Hepatocyte (in vitro differentiated cells): Measurements from ENCODE around the gene ATXN1. TPM values are rescaled to one million over a fixed set of nuclear protein-coding genes. Genes with fewer than 3 reads are reported as not detected.

Source experiments
- DNase-seq: peaks from one replicate; pipeline ENCODE4 v3.0.0-alpha.2; 2016; ENCODE audit warnings: low spot score
- H2AFZ ChIP-seq: fragments of 200-600 bp; sonication (generic); 2 replicates; pipeline ENCODE4 v1.6.0; 2016; ENCODE audit warnings: antibody characterized with exemption, mild to moderate bottlenecking
- H3K27ac ChIP-seq: fragments of 200-600 bp; sonication (generic); 2 replicates; pipeline ENCODE4 v1.5.1; 2016; ENCODE audit warnings: mild to moderate bottlenecking
- H3K27me3 ChIP-seq: fragments of 200-600 bp; sonication (generic); 2 replicates; pipeline ENCODE4 v1.6.1; 2016
- H3K36me3 ChIP-seq: fragments of 200-600 bp; sonication (generic); replicated peaks from 2 replicates; pipeline ENCODE4 v1.5.1; 2016; ENCODE audit warnings: low read depth; ENCODE audit not compliant: insufficient read depth
- H3K4me1 ChIP-seq: fragments of 200-600 bp; sonication (generic); 2 replicates; pipeline ENCODE4 v1.5.1; 2016; ENCODE audit warnings: mild to moderate bottlenecking, moderate library complexity; ENCODE audit not compliant: insufficient read depth
- H3K4me2 ChIP-seq: fragments of 200-600 bp; sonication (generic); 2 replicates; pipeline ENCODE4 v1.6.0; 2016
- H3K4me3 ChIP-seq: fragments of 200-600 bp; sonication (generic); 2 replicates; pipeline ENCODE4 v1.5.1; 2016; ENCODE audit warnings: mild to moderate bottlenecking
- H3K79me2 ChIP-seq: fragments of 200-600 bp; sonication (generic); 2 replicates; pipeline ENCODE4 v1.6.0; 2017; ENCODE audit warnings: mild to moderate bottlenecking
- H3K9me2 ChIP-seq: fragments of 200-600 bp; sonication (generic); replicated peaks from 2 replicates; pipeline ENCODE4 v1.6.0; 2017; ENCODE audit warnings: mild to moderate bottlenecking; ENCODE audit not compliant: insufficient read depth
- H3K9me3 ChIP-seq: fragments of 200-600 bp; sonication (generic); 2 replicates; pipeline ENCODE4 v1.5.1; 2016; ENCODE audit warnings: low read depth, mild to moderate bottlenecking
- H4K20me1 ChIP-seq: fragments of 200-600 bp; sonication (generic); 2 replicates; pipeline ENCODE4 v1.6.0; 2016; ENCODE audit warnings: mild to moderate bottlenecking; ENCODE audit not compliant: insufficient read depth, poor library complexity, severe bottlenecking
- CTCF ChIP-seq: fragments of 200-600 bp; sonication (generic); IDR thresholded peaks from 2 replicates; pipeline ENCODE4 v1.5.1; 2016; ENCODE audit warnings: antibody characterized with exemption, mild to moderate bottlenecking; ENCODE audit not compliant: poor library complexity
- EZH2 ChIP-seq: fragments of 200-600 bp; sonication (generic); IDR thresholded peaks from 2 replicates; pipeline ENCODE4 v1.6.1; 2016; ENCODE audit warnings: antibody characterized with exemption, mild to moderate bottlenecking, borderline replicate concordance
- EZH2phosphoT487 ChIP-seq: fragments of 200-600 bp; sonication (generic); IDR thresholded peaks from one replicate; pipeline ENCODE4 v1.6.1; 2018; ENCODE audit warnings: antibody characterized with exemption, mild to moderate bottlenecking, low read depth, moderate library complexity; ENCODE audit not compliant: unreplicated experiment, severe bottlenecking
- WGBS: methylation state at CpG from one replicate; pipeline ENCODE4 v1.1.6; 2016; ENCODE audit warnings: low lambda C conversion rate; ENCODE audit errors: missing lambda C conversion rate; 5-methylcytosine and 5-hydroxymethylcytosine counted together
- polyA plus RNA-seq: library from polyadenylated mRNA; unstranded; fragments of >200 nt; fragmentation: Nextera tagmentation; extraction: Ambion mirVana; gene quantifications from 2 replicates; pipeline ENCODE4 v1.2.1, GENCODE V29; 2016
- total RNA-seq: library from RNA; depleted of rRNA; stranded (reverse); fragments of >200 nt; gene quantifications from 2 replicates; pipeline ENCODE4 v1.2.3, GENCODE V29; 2014

The ATXN1 gene
- total and polyA plus RNA-seq, 2 experiments from 2014 or later = 14.7 to 32.6 TPM

GRCh38 chr6:16633961-16634360 lies 127.3 kb downstream of the ATXN1 start:
- 83% methylated on average over 1 of the region's 1 CpG for WGBS

GRCh38 chr6:16633465-16633864 lies 127.8 kb downstream of the ATXN1 start:
- Histone ChIP-seq H4K20me1 (no peaks in the 10 kb centered on the region), H3K9me3 (no peaks in the 10 kb centered on the region), H3K27ac (no peak overlapping the region), H3K79me2 (peaks cover 8% of the 10 kb centered on the region), H3K36me3 (peaks cover 3% of the 10 kb centered on the region), H3K4me3 (no peak overlapping the region), H3K4me2 (no peak overlapping the region), H2AFZ (no peak overlapping the region), H3K9me2 (no peaks in the 10 kb centered on the region), H3K4me1 (no peaks in the 10 kb centered on the region), H3K27me3 (no peaks in the 10 kb centered on the region)
- WGBS = 93% methylated on average over 5 of the region's 5 CpGs
- DNase-seq = no peak
- no peak for TF ChIP-seq EZH2phosphoT487
- TF ChIP-seq CTCF = no peak
- no peak for TF ChIP-seq EZH2

More at GRCh38 chr6:16633961-16634360, 127.3 kb downstream of the ATXN1 start:
- H3K4me1 ChIP-seq = no peaks in the 10 kb centered on the region
- no peak overlapping the region for H3K27ac ChIP-seq
- no peaks in the 10 kb centered on the region for H3K9me3 ChIP-seq
- no peak overlapping the region for H3K4me3 ChIP-seq
- peaks cover 5% of the 10 kb centered on the region for H3K79me2 ChIP-seq
- H3K4me2 ChIP-seq = no peak overlapping the region
- no peaks in the 10 kb centered on the region for H3K27me3 ChIP-seq
- H2AFZ ChIP-seq = no peak overlapping the region
- H3K36me3 ChIP-seq = no peaks in the 10 kb centered on the region
- H4K20me1 ChIP-seq = no peaks in the 10 kb centered on the region
- no peak for TF ChIP-seq EZH2
- no peak for TF ChIP-seq CTCF
- TF ChIP-seq EZH2phosphoT487 = no peak
- H3K9me2 ChIP-seq = no peaks in the 10 kb centered on the region
- DNase-seq = no peak

GRCh38 chr6:16632101-16632500 lies 129.2 kb downstream of the ATXN1 start:
- no peak overlapping the region for H3K4me2 ChIP-seq

More at GRCh38 chr6:16632101-16632500, 129.2 kb downstream of the ATXN1 start:
- no peak for DNase-seq
- H4K20me1 ChIP-seq = no peaks in the 10 kb centered on the region
- WGBS = 83% methylated on average over 4 of the region's 4 CpGs
- H3K27ac ChIP-seq = no peak overlapping the region
- no peak for TF ChIP-seq EZH2
- TF ChIP-seq CTCF = no peak
- TF ChIP-seq EZH2phosphoT487 = no peak
- no peak overlapping the region for H2AFZ ChIP-seq
- H3K9me3 ChIP-seq = no peaks in the 10 kb centered on the region
- peaks cover 3% of the 10 kb centered on the region for H3K36me3 ChIP-seq
- no peaks in the 10 kb centered on the region for H3K4me1 ChIP-seq
- H3K4me3 ChIP-seq = no peak overlapping the region
- H3K27me3 ChIP-seq = no peaks in the 10 kb centered on the region
- peaks cover 13% of the 10 kb centered on the region for H3K79me2 ChIP-seq
- H3K9me2 ChIP-seq = no peaks in the 10 kb centered on the region
